GM19438 (cell line): Measurements from ENCODE around the gene TGFBR3L.
"Not testable (repeated sequence)": the region's sequence is repeated elsewhere in the genome, so short reads cannot be mapped to it uniquely, and the experiment has no call there.

Experiments
- ATAC-seq: cut with Tn5 transposase; IDR thresholded peaks from one replicate; pipeline ENCODE4 v1.9.1; 2021; ENCODE audit warnings: low read depth; ENCODE audit not compliant: unreplicated experiment

The TGFBR3L gene

GRCh38 chr19:7926727-7927604 lies 12.3 kb downstream of the TGFBR3L start:
- no peak for ATAC-seq

GRCh38 chr19:7927605-7928333 lies 13.1 kb downstream of the TGFBR3L start:
- ATAC-seq = no peak

GRCh38 chr19:7928334-7928706 lies 13.7 kb downstream of the TGFBR3L start:
- no peak for ATAC-seq

- no peak for ATAC-seq
Measured at GRCh38 chr19:7928741-7929701, 14.4 kb downstream of the TGFBR3L start.

GRCh38 chr19:7930030-7930429 lies 15.4 kb downstream of the TGFBR3L start:
- ATAC-seq = not testable (repeated sequence)

GRCh38 chr19:7930765-7931164 lies 16.1 kb downstream of the TGFBR3L start:
- no peak for ATAC-seq

GRCh38 chr19:7931221-7932061 lies 16.8 kb downstream of the TGFBR3L start:
- no peak for ATAC-seq

GRCh38 chr19:7932276-7932929 lies 17.8 kb downstream of the TGFBR3L start:
- ATAC-seq = no peak

- ATAC-seq = no peak
Measured at GRCh38 chr19:7932930-7933300, 18.3 kb downstream of the TGFBR3L start.

- no peak for ATAC-seq
Measured at GRCh38 chr19:7933411-7933810, 18.8 kb downstream of the TGFBR3L start.

GRCh38 chr19:7933828-7934725 lies 19.4 kb downstream of the TGFBR3L start:
- ATAC-seq = no peak

- ATAC-seq = no peak
Measured at GRCh38 chr19:7934766-7935165, 20.1 kb downstream of the TGFBR3L start.

- no peak for ATAC-seq
Measured at GRCh38 chr19:7940841-7941240, 26.2 kb downstream of the TGFBR3L start.

- ATAC-seq = no peak
Measured at GRCh38 chr19:7941895-7942596, 27.4 kb downstream of the TGFBR3L start.

- ATAC-seq = no peak
Measured at GRCh38 chr19:7942981-7943443, 28.4 kb downstream of the TGFBR3L start.

GRCh38 chr19:7943444-7944176 lies 29.0 kb downstream of the TGFBR3L start, which contains the start of gene TIMM44:
TSS of gene TIMM44 (minus strand) at chr19:7943666. CDS start at chr19:7943651, 15 bp downstream.
- peak; percentile 90 for ATAC-seq
